GM19193 (cell line): Measurements from ENCODE around the gene ANKRD13A.

Experiments used
- POLR2A ChIP-seq: IDR thresholded peaks from 4 replicates; pipeline ENCODE4 v1.6.1; 2011; ENCODE audit not compliant: insufficient read depth, insufficient read length; ENCODE audit errors: extremely low read depth

ANKRD13A gene

DNA sequence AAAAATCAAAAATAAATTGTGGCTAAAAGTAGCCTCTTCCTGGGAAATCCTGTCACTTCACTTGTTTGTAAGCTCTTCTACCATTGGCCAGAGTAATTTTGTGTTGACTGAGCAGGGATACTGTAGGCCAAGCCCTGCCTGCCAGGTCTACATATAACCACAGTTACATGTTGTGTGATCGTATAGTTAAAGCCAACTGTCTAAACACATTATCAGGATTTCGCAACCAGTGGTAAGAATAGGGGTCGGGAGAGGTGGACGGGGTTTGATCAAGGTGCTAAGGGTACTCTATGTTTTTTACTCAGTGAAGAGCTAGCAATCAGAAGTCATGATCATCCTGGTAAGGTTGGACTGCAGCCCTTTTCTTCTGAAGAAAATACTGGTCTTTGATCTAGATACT is 13.4 kb downstream of the ANKRD13A start:
- no peak for TF ChIP-seq POLR2A

DNA sequence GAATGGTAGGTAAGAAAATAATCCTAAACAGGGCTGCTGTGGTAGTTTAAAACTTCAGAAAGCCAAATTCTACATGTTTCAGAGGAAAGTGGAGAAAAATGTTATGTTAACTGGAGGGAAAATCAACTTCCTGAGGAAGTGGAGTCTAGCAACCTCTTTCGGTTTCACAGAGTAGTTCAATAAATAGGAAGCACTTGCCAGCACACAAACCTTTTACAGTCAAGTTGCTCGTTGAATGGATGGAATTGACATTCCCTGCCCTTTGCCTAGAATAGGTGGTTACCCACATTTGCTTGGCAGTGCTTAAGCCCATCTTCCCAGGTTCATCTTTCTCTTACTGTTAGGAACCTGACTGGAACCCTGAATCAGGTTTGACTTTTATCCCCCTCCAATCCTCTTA is 15.9 kb downstream of the ANKRD13A start:
- TF ChIP-seq POLR2A = no peak

DNA sequence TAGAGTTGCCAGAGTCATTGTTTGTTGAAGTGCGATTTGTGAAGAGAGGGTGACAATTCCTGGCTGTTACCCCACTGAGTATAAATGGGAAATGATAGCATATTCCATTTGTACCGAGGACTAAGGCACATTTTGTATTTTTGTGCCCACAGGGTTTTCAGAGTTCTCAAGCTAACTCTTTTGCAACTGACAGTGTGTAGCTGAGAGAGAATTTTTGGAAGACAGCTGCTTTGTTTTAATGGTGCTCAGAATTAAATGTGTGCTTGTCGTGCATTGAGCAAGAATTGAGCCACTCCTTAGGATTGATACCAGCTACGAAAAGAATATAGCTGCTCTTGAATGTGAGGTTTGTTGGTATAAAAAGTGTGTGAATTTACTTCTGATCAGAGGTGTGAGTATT is 21.7 kb downstream of the ANKRD13A start:
- no peak for TF ChIP-seq POLR2A

DNA sequence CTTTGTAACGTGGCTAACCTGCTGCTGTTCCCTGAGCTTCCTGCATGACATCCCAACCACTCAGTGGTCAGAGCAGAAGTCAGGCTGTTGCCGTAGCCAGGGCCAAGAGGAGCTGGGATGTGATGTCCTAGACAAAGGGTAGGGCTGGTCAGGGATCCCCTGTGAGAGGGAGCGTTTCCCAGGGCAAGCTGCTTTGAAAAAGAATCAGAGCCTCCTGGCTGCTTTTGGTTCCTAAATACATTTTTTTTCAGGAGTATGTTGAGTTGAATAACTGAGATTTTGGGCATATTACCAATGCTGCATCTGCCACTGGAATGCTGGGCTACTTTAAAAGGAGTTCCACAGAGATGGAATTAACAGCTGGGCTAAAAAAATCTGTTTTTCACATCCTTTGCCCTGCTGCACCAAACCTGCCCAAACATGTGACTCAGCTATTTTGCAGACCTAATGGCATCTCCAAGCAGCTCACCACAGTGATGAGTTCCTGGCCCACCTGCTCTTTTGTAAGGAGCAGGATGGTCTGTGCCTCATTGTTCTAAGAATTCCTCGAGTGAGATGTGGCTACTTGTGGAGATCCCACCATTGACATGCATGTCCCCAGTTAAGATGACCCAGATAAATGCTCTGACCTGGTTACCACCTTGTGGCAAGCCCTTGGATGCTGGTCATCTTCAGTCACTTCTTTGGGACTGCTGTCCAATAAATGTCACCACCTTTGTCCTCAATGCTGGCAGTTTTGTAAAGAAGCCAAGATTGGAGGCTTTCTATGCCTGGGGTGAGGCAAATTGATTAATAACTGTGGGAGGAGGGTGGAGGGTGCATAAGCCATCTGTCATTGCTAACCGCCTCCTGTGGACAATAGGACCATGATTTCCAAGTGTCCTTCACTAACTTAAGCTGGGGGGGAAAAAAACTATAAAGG is 24.1 kb downstream of the ANKRD13A start:
- no peak for TF ChIP-seq POLR2A

DNA sequence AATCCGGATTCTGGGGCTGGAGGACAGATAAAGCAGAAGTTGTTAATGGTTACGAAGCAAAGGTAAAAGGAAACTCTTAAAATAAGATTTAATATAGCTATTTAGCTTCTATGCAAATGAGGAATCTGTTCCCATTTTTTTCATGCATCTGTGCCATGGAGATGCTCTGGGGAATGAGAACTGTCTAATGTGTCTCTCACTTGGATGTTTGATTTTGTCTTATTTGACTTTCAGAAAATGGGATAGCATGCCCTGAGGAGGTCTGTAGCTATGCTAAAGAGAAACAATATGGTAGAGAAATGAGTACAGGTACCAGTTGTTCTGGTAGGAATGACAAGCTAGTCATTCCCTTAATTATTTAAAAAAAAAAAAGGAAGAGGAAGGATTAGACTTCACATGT is 24.8 kb downstream of the ANKRD13A start:
- no peak for TF ChIP-seq POLR2A

DNA sequence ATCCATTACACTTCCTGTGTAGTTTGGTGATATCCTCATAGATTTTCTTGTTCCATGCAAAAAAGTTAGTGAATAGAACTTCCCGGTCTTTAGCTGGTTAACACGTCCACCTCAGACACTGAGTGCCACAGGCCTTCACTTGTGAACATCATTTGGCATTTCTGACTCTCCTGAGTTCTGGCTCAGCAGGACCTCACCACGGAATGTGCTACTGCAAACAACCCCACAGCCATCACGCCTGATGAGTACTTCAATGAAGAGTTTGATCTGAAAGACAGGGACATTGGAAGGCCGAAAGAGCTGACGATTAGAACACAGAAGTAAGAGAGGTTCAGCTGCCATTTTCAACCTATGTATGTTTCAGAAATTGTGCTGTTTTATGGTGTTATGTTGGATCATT is 29.1 kb downstream of the ANKRD13A start:
- TF ChIP-seq POLR2A = no peak

DNA sequence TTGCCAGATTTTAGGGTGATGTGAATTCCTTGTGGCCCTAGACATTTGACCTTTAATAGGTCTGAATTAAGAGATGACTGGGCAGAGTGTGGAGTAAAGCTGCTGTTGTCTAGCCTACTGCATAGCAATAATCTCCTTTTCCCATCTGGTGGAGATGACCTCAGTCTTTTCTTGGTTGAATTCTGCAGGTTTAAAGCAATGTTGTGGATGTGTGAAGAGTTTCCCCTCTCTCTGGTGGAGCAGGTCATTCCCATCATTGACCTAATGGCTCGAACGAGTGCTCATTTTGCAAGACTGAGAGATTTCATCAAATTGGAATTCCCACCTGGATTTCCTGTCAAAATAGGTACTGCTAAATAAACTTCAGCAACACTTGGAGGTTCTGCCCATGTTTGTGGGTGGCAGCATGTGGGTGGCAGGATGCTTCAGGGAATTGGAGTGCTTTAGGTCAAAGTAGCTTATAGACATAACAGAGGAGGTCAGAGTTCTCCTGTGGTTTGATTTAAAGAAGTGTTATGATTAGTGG is 30.1 kb downstream of the ANKRD13A start:
- no peak for TF ChIP-seq POLR2A

DNA sequence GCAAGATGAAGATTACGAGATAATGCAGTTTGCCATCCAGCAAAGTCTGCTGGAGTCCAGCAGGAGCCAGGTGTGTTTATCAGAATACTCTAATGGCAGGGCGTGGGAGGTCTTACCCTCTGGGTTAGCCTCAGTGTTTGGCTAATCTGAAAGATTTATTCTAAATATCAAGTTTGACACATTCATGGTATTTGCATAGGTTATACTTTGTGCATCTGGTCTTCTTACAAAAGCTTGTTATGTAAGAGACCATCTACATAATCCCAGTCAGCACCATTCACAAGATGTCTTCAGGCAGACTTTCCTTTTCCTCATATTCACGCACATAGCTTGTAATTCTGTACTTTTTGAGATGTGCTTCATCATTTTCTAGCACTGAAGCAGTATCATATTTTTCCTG is 34.7 kb downstream of the ANKRD13A start:
- no peak for TF ChIP-seq POLR2A

DNA sequence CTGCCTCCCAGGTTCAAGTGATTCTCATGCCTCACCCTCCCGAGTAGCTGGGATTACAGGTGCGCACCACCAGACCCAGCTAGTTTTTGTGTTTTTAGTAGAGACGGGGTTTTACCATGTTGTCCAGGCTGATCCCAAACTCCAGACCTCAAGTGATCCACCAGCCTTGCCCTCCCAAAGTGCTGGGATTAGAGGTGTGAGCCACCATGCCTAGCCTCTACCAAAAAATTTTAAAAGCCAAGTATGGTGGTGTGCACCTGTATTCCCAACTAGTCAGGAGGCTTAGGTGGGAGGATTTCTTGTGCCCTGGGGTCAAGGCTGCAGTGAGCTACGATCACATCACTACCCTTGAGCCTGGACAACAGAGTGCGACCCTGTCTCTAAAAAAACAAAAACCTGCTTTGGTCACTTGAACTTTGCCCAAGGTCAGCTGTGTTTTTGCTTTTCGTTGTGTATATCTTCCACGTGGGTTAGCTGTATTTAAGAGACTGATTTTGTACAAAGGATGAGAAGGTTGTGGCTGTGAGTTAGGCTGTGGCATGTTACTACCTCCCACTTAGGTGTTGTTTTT is 36.4 kb downstream of the ANKRD13A start:
- no peak for TF ChIP-seq POLR2A

DNA sequence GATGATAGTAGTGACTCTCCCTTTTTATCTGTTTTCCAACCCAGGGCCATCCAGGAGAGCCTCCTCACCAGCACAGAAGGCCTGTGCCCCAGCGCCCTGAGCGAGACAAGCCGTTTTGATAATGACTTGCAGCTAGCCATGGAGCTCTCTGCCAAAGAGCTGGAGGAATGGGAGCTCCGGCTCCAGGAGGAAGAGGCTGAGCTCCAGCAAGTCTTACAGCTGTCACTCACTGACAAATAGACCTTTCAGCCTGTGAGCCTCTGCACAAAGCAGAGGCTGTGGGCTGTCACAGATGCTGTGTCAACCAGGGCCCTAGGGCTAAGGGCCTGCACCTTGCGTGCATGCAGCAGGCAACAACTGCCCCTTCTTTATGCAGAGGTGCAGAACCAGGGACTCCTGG is 38.1 kb downstream of the ANKRD13A start:
- no peak for TF ChIP-seq POLR2A

DNA sequence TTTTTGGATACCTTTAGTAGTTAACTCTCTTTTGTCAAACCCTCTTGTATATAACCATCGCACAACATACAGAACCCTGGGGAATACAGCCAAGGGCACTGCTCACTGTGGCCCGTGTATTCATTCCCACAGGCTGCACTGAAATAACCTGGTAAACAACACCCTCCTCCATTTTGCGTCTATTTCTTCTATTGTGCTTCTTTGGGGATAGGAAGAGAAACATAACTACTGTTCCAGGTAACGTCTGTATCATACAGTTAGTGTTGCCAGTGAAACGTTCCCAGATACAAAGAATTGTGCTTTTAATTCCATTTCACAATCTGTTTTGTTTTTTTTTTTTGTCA is 39.5 kb downstream of the ANKRD13A start:
- no peak for TF ChIP-seq POLR2A

DNA sequence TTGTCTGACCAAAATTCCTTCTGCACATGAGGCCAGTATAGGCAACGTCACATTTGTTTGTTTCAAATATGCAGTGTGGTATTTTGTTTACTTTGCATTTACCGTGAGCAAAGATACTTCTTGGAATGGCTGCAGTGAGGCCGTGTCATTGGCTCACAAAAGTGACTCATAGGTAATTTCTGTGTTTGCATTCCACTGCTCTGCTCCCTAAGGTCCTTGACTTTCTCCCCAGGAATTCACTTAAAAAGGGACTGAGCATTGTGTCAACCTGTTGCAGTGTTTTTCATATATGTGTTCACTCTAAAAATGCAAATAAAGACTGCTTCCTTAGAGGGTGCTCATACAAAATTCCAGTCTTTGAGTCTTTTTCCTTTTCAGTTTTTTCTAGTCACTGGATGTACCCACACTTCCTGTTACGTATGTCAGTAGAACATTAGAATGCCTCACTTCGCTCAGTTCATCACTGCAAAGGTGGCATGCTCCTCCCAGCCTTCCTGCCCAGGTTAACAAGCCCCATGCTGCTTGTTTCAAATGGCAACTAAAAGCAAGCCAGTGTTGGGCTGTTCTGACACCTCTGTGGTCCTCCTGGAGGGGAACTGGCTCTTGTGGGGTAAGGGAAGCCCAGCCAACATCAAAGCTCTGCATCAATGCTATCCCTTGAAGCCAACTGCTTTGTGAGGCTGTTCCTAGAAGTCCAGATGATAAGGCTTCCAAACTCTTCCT is 40.0 kb downstream of the ANKRD13A start:
- no peak for TF ChIP-seq POLR2A

DNA sequence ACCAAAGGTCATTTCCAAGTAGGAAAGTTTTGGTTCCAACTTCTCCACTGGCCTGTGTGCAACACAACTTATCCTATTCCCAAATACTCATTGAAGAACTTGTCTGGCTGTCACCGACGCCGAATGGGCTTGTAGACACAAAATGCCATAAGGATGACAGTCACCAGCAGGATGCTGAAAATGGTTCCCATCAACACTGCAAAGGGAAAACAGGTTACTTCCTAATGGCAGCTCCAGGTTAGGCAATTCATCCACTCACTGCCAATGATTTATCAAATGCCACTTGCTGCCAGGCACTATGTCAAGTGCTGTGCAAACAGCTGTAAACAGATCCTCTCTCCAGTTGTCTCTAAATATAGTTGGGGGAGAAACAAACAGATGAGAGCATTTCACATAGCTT is 43.0 kb downstream of the ANKRD13A start:
- TF ChIP-seq POLR2A = no peak

DNA sequence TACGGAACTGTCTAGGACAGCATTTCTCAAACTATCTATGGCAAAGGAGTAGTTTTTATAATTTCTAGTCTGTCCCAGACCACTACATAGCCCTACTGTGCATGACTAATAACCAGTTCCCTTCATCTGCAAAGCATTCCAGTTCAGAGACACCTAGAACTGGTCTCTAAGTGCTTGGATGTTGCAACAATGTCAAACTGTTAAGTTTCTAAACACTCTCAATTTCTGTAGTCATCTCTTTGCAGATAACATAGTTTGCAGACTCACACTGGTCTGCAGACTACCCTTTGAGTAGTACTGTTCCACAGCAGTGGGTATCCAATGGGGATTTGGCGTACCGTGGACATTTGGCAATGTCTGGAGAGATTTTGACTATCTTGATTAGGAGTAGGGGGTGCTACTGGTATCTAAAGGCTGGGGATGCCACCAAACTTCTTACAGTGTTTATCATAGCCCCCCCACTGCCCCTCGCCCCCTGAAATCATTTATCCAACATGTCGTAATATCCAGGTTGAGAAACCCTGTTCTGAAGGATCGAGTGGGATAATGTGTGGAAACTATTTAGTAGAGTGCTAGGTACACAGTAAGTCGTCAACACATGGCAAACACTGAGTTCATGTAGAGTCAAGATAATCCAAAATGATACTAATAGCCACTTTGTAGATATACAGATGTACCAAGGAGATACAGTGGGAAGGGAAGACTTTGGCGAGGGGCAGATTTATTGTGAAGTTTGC is 47.4 kb downstream of the ANKRD13A start:
- no peak for TF ChIP-seq POLR2A
